ENCODE results near the gene GCLC. TPM values are rescaled to one million over a fixed set of nuclear protein-coding genes. Genes with fewer than 3 reads are reported as not detected.

Gene GCLC
- total and polyA plus RNA-seq, 2 donors (not counting 1 experiment from before 2014, with no cell fraction given): 10.7 to 25.8 TPM

GRCh38 chr6:53526000-53526399 is 18.9 kb downstream of the GCLC start:
- H2AFZ ChIP-seq (ENCODE audit: insufficient read depth, low read depth, low read length, poor library complexity, severe bottlenecking): no peak overlapping the region
- ATAC-seq (ENCODE audit: low read depth) (no peak), DNase-seq (no peak)
- H3K4me3 Mint-ChIP-seq: no peak overlapping the region
- no peaks in the 10 kb centered on the region for H3K27me3 Mint-ChIP-seq
- H3K27ac Mint-ChIP-seq: no peak overlapping the region
- H3K4me1 Mint-ChIP-seq: peaks cover 4% of the 10 kb centered on the region
- H3K4me3 ChIP-seq (ENCODE audit: control extremely low read depth in 1 of 5, extremely low read depth in 1 of 5, insufficient read depth in 1 of 5, low read depth in 2 of 5, low read length in 4 of 5): no peak overlapping the region
- no peaks in the 10 kb centered on the region for H3K9me3 ChIP-seq (ENCODE audit: control extremely low read depth in 1 of 3, control insufficient read depth in 2 of 3, insufficient read depth in 1 of 3, low read length in 2 of 3)
- H3K79me2 ChIP-seq (ENCODE audit: control insufficient read depth, insufficient read depth, low read length): peaks cover 35% of the 10 kb centered on the region
- no peaks in the 10 kb centered on the region for H4K20me1 ChIP-seq (ENCODE audit: control insufficient read depth, insufficient read depth, low read length, poor library complexity, severe bottlenecking)
- TF ChIP-seq EZH2 (IDR thresholded peaks at IDR 0.05; ENCODE audit: borderline replicate concordance, insufficient read depth, low read depth, low read length, poor library complexity, severe bottlenecking) (no peak), CTCF (IDR thresholded peaks at IDR 0.05) (no peak)
- no peaks in the 10 kb centered on the region for H3K4me1 ChIP-seq (ENCODE audit: control insufficient read depth in 2 of 2, insufficient read depth in 2 of 2, low read length in 2 of 2)
- H3K9ac ChIP-seq (ENCODE audit: low read length): no peak overlapping the region
- H3K36me3 ChIP-seq (replicated peaks in 1 of 2; ENCODE audit: control extremely low read depth in 1 of 2, control insufficient read depth in 1 of 2, extremely low read depth in 1 of 2, insufficient read depth in 2 of 2, low read length in 1 of 2): no peaks in the 10 kb centered on the region
- 100% methylated on average over 1 of the region's 1 CpG for WGBS (ENCODE audit: insufficient coverage)
- intact Hi-C loops (cut with micrococcal nuclease): no loop called here
- no peaks in the 10 kb centered on the region for H3K9me3 Mint-ChIP-seq (ENCODE audit: insufficient read depth)
- ChIA-PET CTCF (interaction anchor here (2.5 kb wide), 1 partner anchor 124 kb away, joined by 7 read pairs; no protein-coding TSS in a partner anchor), POLR2A (no interaction called here)
- no peaks in the 10 kb centered on the region for H3K27me3 ChIP-seq (replicated peaks in 1 of 4; ENCODE audit: control extremely low read depth in 1 of 4, control insufficient read depth in 3 of 4, insufficient read depth in 4 of 4, low read length in 3 of 4)
- no peak overlapping the region for H3K27ac ChIP-seq (ENCODE audit: low read length in 2 of 2)
- no peak overlapping the region for H3K4me2 ChIP-seq (replicated peaks; ENCODE audit: low read depth, low read length, poor library complexity, severe bottlenecking)

- no peak for TF ChIP-seq CTCF (IDR thresholded peaks at IDR 0.05)
- no peak for TF ChIP-seq EZH2 (IDR thresholded peaks at IDR 0.05; ENCODE audit: borderline replicate concordance, insufficient read depth, low read depth, low read length, poor library complexity, severe bottlenecking)
- Histone ChIP-seq H3K4me2 (replicated peaks; ENCODE audit: low read depth, low read length, poor library complexity, severe bottlenecking) (no peak overlapping the region), H3K9me3 (ENCODE audit: control extremely low read depth in 1 of 3, control insufficient read depth in 2 of 3, insufficient read depth in 1 of 3, low read length in 2 of 3) (no peaks in the 10 kb centered on the region), H2AFZ (ENCODE audit: insufficient read depth, low read depth, low read length, poor library complexity, severe bottlenecking) (no peak overlapping the region), H3K36me3 (replicated peaks in 1 of 2; ENCODE audit: control extremely low read depth in 1 of 2, control insufficient read depth in 1 of 2, extremely low read depth in 1 of 2, insufficient read depth in 2 of 2, low read length in 1 of 2) (peaks cover 0 to 11% of the 10 kb centered on the region in 2 experiments), H3K4me1 (ENCODE audit: control insufficient read depth in 2 of 2, insufficient read depth in 2 of 2, low read length in 2 of 2) (no peaks in the 10 kb centered on the region), H3K9ac (ENCODE audit: low read length) (no peak overlapping the region), H3K27me3 (replicated peaks in 1 of 4; ENCODE audit: control extremely low read depth in 1 of 4, control insufficient read depth in 3 of 4, insufficient read depth in 4 of 4, low read length in 3 of 4) (no peaks in the 10 kb centered on the region), H4K20me1 (ENCODE audit: control insufficient read depth, insufficient read depth, low read length, poor library complexity, severe bottlenecking) (no peaks in the 10 kb centered on the region), H3K27ac (ENCODE audit: low read length in 2 of 2) (no peak overlapping the region), H3K4me3 (ENCODE audit: control extremely low read depth in 1 of 5, extremely low read depth in 1 of 5, insufficient read depth in 1 of 5, low read depth in 2 of 5, low read length in 4 of 5) (no peak overlapping the region), H3K79me2 (ENCODE audit: control insufficient read depth, insufficient read depth, low read length) (peaks cover 22% of the 10 kb centered on the region)
- POLR2A ChIA-PET: no interaction called here
- no peaks in the 10 kb centered on the region for H3K9me3 Mint-ChIP-seq (ENCODE audit: insufficient read depth)
- CTCF ChIA-PET: interaction anchor here (2.5 kb wide), 1 partner anchor 126 kb away, joined by 7 read pairs; no protein-coding TSS in a partner anchor
- no peaks in the 10 kb centered on the region for H3K27me3 Mint-ChIP-seq
- ATAC-seq (ENCODE audit: low read depth) (no peak), DNase-seq (no peak)
- 100% methylated on average over 1 of the region's 1 CpG for WGBS (ENCODE audit: insufficient coverage)
- intact Hi-C loops (cut with micrococcal nuclease): no loop called here
- no peak overlapping the region for H3K4me3 Mint-ChIP-seq
- H3K27ac Mint-ChIP-seq: no peak overlapping the region
- peaks cover 4% of the 10 kb centered on the region for H3K4me1 Mint-ChIP-seq
Measured at GRCh38 chr6:53524455-53524815, 20.5 kb downstream of the GCLC start.

Data from B cell (primary cell).